Adrenal gland (tissue), 12 donors: ENCODE results near the gene PRR3. TPM values are rescaled to one million over a fixed set of nuclear protein-coding genes. Genes with fewer than 3 reads are reported as not detected.

Experiments used
- DNase-seq, 7 donors: peaks; one replicate each; pipeline ENCODE4 v3.0.0-alpha.2; 2019 to 2020
- H3K27ac ChIP-seq, 5 donors: fragments of 200-600 bp; sonication (generic) in 4 of 5; 1 replicate in 3 of 5; 2 replicates in 2 of 5; pipeline versions ENCODE4 v1.5.1 to v1.8.0; 2016 to 2020; ENCODE audit warnings: mild to moderate bottlenecking in 1 of 5
- H3K27me3 ChIP-seq: fragments of 200-600 bp; 2 replicates; pipeline ENCODE4 v1.8.0; 2021
- H3K36me3 ChIP-seq, 2 donors: fragments of 200-600 bp; replicated peaks in 1 of 2; 1 replicate in 1 of 2; 2 replicates in 1 of 2; pipeline versions ENCODE4 v1.5.1 to v1.8.0; 2018 to 2022
- H3K4me1 ChIP-seq, 2 donors: fragments of 200-600 bp; replicated peaks in 1 of 2; 1 replicate in 1 of 2; 2 replicates in 1 of 2; pipeline versions ENCODE4 v1.5.1 to v1.8.0; 2018 to 2021
- H3K4me3 ChIP-seq, 4 donors: fragments of 200-600 bp; sonication (generic) in 3 of 4; one replicate each; pipeline ENCODE4 v1.5.1; 2016 to 2018
- H3K9me3 ChIP-seq, 3 donors: fragments of 200-600 bp; sonication (generic) in 1 of 3; replicated peaks in 1 of 3; 1 replicate in 2 of 3; 2 replicates in 1 of 3; pipeline versions ENCODE4 v1.5.1 to v1.8.0; 2016 to 2021
- POLR2A ChIP-seq, 2 donors: fragments of 450-650 bp; IDR thresholded peaks; one replicate each; pipeline ENCODE4 v1.6.1; 2017; ENCODE audit warnings: antibody characterized with exemption in 2 of 2, mild to moderate bottlenecking in 2 of 2, moderate library complexity in 1 of 2
- WGBS, 4 donors: extraction: QIAGEN DNeasy Blood & Tissue Kit in 2 of 4; methylation state at CpG; one replicate each; pipeline versions ENCODE4 v1.1.5 to v1.1.7; 2013 to 2017; 5-methylcytosine and 5-hydroxymethylcytosine counted together
- intact Hi-C, 2 donors: fragments of 100-400 bp; cut with DNase I; formaldehyde crosslinking; loops; one replicate each; pipeline versions ENCODE4 v1.14.1 to v1.15.0; 2022 to 2023
- polyA plus RNA-seq, 3 donors: library from polyadenylated mRNA; stranded (reverse); fragments of 200-250 nt in 2 of 3; fragments of 350-450 nt in 1 of 3; fragmentation: Illumina TruSeq in 1 of 3; extraction: RNeasy Lipid Tissue Mini Kit (QIAGEN cat#74804) in 1 of 3; gene quantifications; one replicate each; pipeline ENCODE4 v1.2.3, GENCODE V29; 2013 to 2014
- total RNA-seq, 9 donors: library from RNA; depleted of rRNA in 4 of 9; stranded (reverse); fragments of >200 nt in 4 of 9; fragments of 120-200 nt in 1 of 9; fragmentation: NEBNext Ultra II Directional in 1 of 9; extraction: Animal tissue kit (Norgen Biotek cat#: 25700) in 1 of 9; gene quantifications; one replicate each; pipeline versions ENCODE4 v1.1.0 to v1.2.4, GENCODE V29; 2013 to 2023
- TF ChIP-seq, protein P1 (sequence below), 6 experiments: fragments of 450-650 bp in 4 of 6; fragments of 200-600 bp in 2 of 6; sonication (generic) in 1 of 6; IDR thresholded peaks; 1 replicate in 5 of 6; 2 replicates in 1 of 6; pipeline versions ENCODE4 v1.5.1 to v1.8.0; 2016 to 2021; ENCODE audit warnings: antibody characterized with exemption in 6 of 6, mild to moderate bottlenecking in 2 of 6, moderate library complexity in 1 of 6
- donor health status: healthy with polysubstance abuse.
- donor health status: Bipolar disorder and iron deficiency.
- donor health status: DM: yes; HTN: yes; CAD: no.
- donor health status: DM: no; HTN: no; CAD: no.
- donor health status: DM: no; HTN: no; CAD: no.
- donor health status: DM: yes; HTN: yes; CAD: no.

PRR3 gene
- total and polyA plus RNA-seq, 12 donors = 1.8 to 25.5 (median 12.1) TPM

DNA sequence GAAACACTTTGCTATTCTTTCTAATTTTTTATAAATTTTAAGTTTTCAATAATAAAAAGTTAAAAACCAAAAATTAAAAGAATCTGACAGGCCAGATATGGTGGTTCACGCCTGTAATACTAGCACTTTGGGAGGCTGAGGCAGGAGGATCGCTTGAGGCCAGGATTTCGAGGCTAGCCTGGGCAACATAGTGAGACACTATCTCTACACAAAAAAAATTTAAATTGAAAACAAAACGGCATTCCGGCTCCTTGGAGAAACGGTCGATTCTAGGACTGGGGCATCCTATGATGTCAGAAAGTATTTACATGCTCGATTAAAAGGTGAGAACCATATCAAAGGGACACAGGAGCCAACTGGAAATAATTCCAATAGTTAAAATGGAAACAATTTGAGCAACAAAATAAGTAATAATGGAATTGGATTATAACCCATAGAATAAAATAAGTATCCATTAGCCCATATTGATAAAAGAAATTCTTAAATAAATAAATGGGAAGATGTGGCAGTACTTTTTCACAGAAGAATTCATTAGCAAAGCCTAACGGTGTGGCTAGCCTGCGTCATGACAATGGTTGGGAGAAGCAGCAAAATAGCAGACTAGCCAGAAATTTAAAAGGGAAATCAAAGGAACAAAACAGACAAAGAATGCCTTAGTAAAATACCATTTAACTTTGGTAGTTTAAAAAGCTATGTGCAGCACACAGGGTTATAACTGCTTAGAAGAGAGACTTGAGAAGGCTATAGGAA, 46.5 kb upstream of the PRR3 start:
- Histone ChIP-seq H3K36me3 (no peaks in the 10 kb centered on the region), H3K4me3 (no peak overlapping the region), H3K27ac (no peak overlapping the region), H3K27me3 (no peaks in the 10 kb centered on the region), H3K9me3 (no peaks in the 10 kb centered on the region), H3K4me1 (no peaks in the 10 kb centered on the region)
- 69 to 80% (median 77%) methylated on average over 10 of the region's 10 CpGs for WGBS, 4 donors
- peak in 1 of 7 donors; percentile 13 for DNase-seq
- intact Hi-C loops = no loop called here
- no peak for TF ChIP-seq POLR2A (IDR thresholded peaks at IDR 0.05)
- TF ChIP-seq, protein P1, sequence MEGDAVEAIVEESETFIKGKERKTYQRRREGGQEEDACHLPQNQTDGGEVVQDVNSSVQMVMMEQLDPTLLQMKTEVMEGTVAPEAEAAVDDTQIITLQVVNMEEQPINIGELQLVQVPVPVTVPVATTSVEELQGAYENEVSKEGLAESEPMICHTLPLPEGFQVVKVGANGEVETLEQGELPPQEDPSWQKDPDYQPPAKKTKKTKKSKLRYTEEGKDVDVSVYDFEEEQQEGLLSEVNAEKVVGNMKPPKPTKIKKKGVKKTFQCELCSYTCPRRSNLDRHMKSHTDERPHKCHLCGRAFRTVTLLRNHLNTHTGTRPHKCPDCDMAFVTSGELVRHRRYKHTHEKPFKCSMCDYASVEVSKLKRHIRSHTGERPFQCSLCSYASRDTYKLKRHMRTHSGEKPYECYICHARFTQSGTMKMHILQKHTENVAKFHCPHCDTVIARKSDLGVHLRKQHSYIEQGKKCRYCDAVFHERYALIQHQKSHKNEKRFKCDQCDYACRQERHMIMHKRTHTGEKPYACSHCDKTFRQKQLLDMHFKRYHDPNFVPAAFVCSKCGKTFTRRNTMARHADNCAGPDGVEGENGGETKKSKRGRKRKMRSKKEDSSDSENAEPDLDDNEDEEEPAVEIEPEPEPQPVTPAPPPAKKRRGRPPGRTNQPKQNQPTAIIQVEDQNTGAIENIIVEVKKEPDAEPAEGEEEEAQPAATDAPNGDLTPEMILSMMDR (IDR thresholded peaks at IDR 0.05) = no peak

DNA sequence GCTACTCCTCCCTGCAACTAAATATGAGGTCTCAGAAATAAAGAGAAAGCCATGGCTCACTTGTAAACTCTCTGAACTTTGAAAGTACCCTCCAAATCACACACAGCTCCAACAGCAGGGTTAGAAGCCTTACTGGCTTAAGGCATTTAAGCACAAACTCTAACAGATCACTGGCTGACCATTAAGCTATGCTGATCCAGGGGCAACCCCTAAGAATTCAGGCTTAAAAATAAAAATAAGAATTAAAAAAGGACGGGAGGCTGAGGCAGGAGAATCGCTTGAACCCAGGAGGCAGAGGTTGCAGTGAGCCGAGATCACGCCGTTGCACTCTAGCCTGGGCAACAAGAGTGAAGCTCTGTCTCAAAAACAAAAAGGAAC, 45.9 kb upstream of the PRR3 start:
- no peaks in the 10 kb centered on the region for H3K4me1 ChIP-seq
- no peak overlapping the region for H3K27ac ChIP-seq

DNA sequence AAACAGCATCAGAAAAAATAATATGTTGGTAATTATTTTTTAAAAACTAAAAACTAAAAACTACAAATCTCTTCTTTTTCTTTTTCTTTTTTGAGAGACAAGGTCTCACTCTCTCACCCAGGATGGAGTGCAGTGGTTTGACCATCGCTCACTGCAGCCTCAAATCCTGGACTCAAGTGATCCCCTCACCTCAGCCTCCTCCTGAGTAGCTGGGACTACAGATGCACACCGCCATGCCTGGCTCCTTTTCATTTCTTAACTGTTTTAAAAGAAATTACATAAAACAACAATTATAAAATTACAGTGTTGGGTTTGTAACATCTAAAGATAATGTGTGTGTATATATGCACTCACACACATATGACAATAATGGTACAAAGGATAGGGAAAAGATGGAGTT, 43.6 kb upstream of the PRR3 start:
- TF ChIP-seq POLR2A (IDR thresholded peaks at IDR 0.05) = no peak
- TF ChIP-seq, protein P1 (IDR thresholded peaks at IDR 0.05) = no peak
- DNase-seq = no peak
- Histone ChIP-seq H3K27ac (no peak overlapping the region), H3K9me3 (no peaks in the 10 kb centered on the region), H3K4me3 (no peak overlapping the region), H3K27me3 (no peaks in the 10 kb centered on the region), H3K36me3 (no peaks in the 10 kb centered on the region), H3K4me1 (no peaks in the 10 kb centered on the region)
- intact Hi-C loops = no loop called here
- 86 to 94% (median 90%) methylated on average over 2 of the region's 2 CpGs for WGBS, 4 donors

More for the DNA sequence above, 45.9 kb upstream of the PRR3 start:
- DNase-seq = peak in 1 of 7 donors; percentile 2
- no peak overlapping the region for H3K4me3 ChIP-seq
- WGBS, 4 donors = 50 to 73% (median 70%) methylated on average over 5 of the region's 5 CpGs
- no peaks in the 10 kb centered on the region for H3K9me3 ChIP-seq
- H3K27me3 ChIP-seq = no peaks in the 10 kb centered on the region
- intact Hi-C loops = no loop called here
- no peaks in the 10 kb centered on the region for H3K36me3 ChIP-seq
- TF ChIP-seq POLR2A (IDR thresholded peaks at IDR 0.05) = no peak
- TF ChIP-seq, protein P1 (IDR thresholded peaks at IDR 0.05) = no peak

DNA sequence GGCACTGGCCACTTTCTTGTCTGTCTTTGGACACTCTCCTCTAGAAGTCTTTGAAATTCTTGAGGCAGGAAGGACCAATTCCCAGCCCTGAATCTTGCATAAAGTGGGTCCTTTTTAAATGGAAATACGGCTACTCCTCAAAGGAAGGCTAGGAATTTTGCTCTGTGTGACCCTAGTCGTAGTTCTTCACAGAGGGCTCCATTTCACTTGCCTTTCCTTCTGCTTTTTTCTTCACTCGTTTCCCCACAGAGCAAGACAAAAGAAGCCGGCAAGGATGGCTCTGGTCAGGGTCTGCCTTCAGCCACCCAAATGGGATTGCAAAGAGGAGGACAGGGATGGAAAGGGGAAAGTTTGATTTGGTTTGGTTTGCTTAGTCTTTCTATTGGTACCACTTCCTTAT, 42.0 kb upstream of the PRR3 start:
- no peak for TF ChIP-seq POLR2A (IDR thresholded peaks at IDR 0.05)
- TF ChIP-seq, protein P1 (IDR thresholded peaks at IDR 0.05) = no peak
- H3K4me3 ChIP-seq = no peak overlapping the region
- H3K27ac ChIP-seq = peak overlapping the region in 3 of 5 donors; percentile 16 to 81 (median 79)
- H3K4me1 ChIP-seq = no peaks in the 10 kb centered on the region
- peak in 1 of 7 donors; percentile 7 for DNase-seq
- WGBS, 4 donors = 29 to 39% (median 34%) methylated on average over 4 of the region's 4 CpGs
- H3K36me3 ChIP-seq = no peaks in the 10 kb centered on the region
- H3K9me3 ChIP-seq = no peaks in the 10 kb centered on the region
- intact Hi-C loops = no loop called here
- H3K27me3 ChIP-seq = no peaks in the 10 kb centered on the region
